KBM-7 (cell line): Measurements from ENCODE around the gene GON4L.
"Not testable (repeated sequence)": the region's sequence is repeated elsewhere in the genome, so short reads cannot be mapped to it uniquely, and the experiment has no call there.

Experiments
- DNase-seq: peaks from one replicate; pipeline ENCODE4 v3.0.0-alpha.2; 2015
- in situ Hi-C: fragments of 300-500 bp; cut with MboI; formaldehyde crosslinking; loops from 2 replicates; pipeline ENCODE4 v1.14.3; 2020; ENCODE audit warnings: low sequenced_read_pairs, low pct_unique_long_range_greater_than_20kb, mixed read lengths

The GON4L gene

GRCh38 chr1:155715777-155716176 is 141.2 kb downstream of the GON4L start:
- no peak for DNase-seq
- in situ Hi-C loops = no loop called here

DNA sequence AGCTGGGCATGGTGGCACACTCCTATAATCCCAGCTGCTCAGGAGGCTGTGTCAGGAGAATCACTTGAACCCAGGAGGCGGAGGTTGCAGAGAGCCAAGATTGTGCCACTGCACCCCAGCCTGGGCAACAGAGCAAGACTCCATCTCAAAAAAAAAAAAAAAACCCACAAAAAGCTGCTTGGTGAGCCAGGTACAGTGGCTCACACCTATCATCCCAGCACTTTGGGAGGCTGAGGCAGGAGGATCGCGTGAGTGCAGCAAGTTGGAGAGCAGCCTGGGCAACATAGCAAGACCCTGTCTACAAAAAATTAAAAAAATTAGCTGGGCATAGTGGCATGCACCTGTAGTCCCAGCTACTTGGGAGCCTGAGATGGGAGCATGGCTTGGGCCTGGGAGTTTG is 142.0 kb downstream of the GON4L start:
- DNase-seq = not testable (repeated sequence)

DNA sequence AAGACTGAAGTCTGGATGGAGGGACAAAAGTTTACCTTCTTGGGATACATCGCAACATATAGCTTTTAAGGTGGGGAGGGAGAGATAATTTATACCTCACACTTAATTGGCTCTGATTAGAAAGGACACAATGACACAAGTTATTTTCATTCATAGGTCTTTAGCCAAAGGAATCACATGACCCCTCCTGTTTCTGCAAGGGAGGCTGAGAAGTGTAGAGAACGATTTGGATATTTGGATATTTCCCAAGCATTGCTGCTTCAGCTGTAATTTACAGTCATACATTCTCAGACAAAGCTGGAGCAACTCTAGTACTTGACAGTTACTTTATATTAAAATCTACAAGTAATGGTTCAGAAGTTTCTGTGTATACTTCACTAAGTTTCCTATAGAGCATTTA is 143.9 kb downstream of the GON4L start:
- in situ Hi-C loops = no loop called here
- no peak for DNase-seq

More for the DNA sequence above, 142.0 kb downstream of the GON4L start:
- in situ Hi-C loops = not testable (repeated sequence)

DNA sequence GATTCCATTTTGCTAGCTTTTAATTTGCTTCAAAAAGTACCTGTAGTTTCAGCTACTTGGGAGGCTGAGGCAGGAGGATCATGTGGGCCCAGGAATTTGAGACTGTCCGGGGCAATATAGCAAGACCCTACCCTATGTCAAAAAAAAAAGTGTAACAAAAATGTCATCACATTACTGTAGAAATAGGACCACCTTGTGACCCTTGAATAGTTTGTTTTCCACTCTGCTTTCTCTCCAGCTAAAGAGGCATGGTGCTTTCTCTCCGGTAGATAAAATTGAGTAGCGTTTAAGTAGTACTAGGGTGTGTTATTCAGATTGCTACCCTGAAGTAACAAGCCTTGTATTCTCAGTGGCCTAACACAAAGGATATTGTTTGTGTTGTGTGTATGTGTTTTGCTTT is 144.4 kb downstream of the GON4L start:
- peak; percentile 32 for DNase-seq
- in situ Hi-C loops = not testable (repeated sequence)

DNA sequence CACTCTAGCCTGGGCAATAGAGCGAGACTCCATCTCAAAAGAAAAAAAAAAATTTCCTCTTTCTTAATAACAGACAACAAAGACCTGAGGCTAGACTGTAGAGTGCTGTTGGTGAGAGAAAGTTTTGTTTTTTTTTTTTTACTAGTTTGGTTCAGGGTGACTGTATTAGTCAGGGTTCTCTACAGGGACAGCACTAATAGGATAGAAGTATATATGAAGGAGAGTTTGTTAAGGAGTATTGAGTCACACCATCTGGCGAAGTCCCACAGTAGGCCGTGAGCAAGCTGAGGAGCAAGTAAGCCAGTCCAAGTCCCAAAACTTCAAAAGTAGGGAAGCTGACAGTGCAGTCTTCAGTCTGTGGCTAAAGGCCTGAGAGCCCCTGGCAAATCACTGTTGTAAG is 145.6 kb downstream of the GON4L start:
- DNase-seq, in situ Hi-C loops: not testable (repeated sequence)

- in situ Hi-C loops = no loop called here
- DNase-seq = no peak
Measured at GRCh38 chr1:155709391-155709790, 147.6 kb downstream of the GON4L start.

DNA sequence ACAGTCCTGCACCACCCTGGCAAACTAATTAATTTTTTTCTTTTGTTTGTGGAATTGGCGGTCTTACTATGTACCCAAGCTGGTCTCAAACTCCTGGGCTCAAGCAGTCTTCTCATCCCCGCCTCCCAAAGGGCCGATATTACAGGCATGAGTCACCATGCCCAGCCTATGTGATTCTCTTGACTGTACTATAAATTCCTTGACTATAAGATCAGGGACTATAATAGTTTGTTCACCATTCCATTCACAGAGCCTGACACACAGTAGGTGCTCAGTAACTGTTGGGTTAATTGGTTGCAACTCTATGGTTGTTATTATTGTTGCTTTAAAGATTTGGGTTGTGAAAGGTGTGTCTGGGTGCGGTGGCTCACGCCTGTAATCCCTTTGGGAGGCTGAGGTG is 150.9 kb downstream of the GON4L start:
- DNase-seq = no peak
- in situ Hi-C loops = no loop called here

GRCh38 chr1:155704414-155704813 is 152.6 kb downstream of the GON4L start:
- in situ Hi-C loops, DNase-seq: not testable (repeated sequence)

- no peak for DNase-seq
- in situ Hi-C loops = no loop called here
Measured at GRCh38 chr1:155703216-155703615, 153.8 kb downstream of the GON4L start.

DNA sequence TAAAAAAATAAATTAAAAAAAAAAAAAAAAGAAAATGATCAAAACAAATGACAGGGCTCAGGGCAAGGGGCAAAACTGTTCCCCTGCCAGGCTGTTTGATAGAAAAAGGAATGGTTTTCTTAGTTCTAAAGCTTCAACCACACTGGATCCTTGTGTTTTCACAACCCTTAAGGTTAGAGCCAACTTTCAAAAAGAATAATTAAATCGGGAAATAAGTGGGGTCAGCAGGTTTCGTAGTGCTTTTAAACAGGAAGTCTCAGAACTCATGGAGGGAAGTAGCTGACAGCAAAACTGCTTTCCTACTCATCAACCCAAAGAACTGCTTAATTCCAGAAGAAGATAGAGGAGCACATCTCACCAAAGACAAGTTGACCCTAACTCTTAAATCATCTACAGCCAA is 155.3 kb downstream of the GON4L start:
- DNase-seq, in situ Hi-C loops: not testable (repeated sequence)
